ENCODE data around the gene EHMT2.
"Not testable (repeated sequence)": the region's sequence is repeated elsewhere in the genome, so short reads cannot be mapped to it uniquely, and the experiment has no call there.

EHMT2 gene

GRCh38 chr6:31869343-31869742, 28.2 kb downstream of the EHMT2 start:
- DNase-seq: no peak

- DNase-seq: not testable (repeated sequence)
Measured at GRCh38 chr6:31868658-31868971, 28.9 kb downstream of the EHMT2 start.

- no peak for DNase-seq
Measured at GRCh38 chr6:31865205-31866118, 32.0 kb downstream of the EHMT2 start.

- DNase-seq: no peak
Measured at GRCh38 chr6:31864818-31865204, 32.7 kb downstream of the EHMT2 start.

- DNase-seq: not testable (repeated sequence)
Measured at GRCh38 chr6:31864123-31864562, 33.4 kb downstream of the EHMT2 start.

- peak; percentile 100 for DNase-seq
Measured at GRCh38 chr6:31862344-31863235, 34.9 kb downstream of the EHMT2 start, which contains the start of gene NEU1. TSS of gene NEU1 (minus strand) at chr6:31862821. CDS start at chr6:31862776, 45 bp downstream.

- DNase-seq: no peak
Measured at GRCh38 chr6:31861919-31862343, 35.6 kb downstream of the EHMT2 start.

- no peak for DNase-seq
Measured at GRCh38 chr6:31861150-31861549, 36.3 kb downstream of the EHMT2 start.

- DNase-seq: no peak
Measured at GRCh38 chr6:31860349-31860748, 37.1 kb downstream of the EHMT2 start.

GRCh38 chr6:31859923-31860322, 37.6 kb downstream of the EHMT2 start:
- no peak for DNase-seq

GRCh38 chr6:31858707-31859106, 38.8 kb downstream of the EHMT2 start:
- no peak for DNase-seq

- not testable (repeated sequence) for DNase-seq
Measured at GRCh38 chr6:31857774-31858173, 39.7 kb downstream of the EHMT2 start.

- not testable (repeated sequence) for DNase-seq
Measured at GRCh38 chr6:31851980-31852718, 45.3 kb downstream of the EHMT2 start.

- no peak for DNase-seq
Measured at GRCh38 chr6:31851485-31851832, 46.0 kb downstream of the EHMT2 start.

- DNase-seq: no peak
Measured at GRCh38 chr6:31850765-31851484, 46.6 kb downstream of the EHMT2 start.

GRCh38 chr6:31847276-31847978, 50.1 kb downstream of the EHMT2 start:
- no peak for DNase-seq

- no peak for DNase-seq
Measured at GRCh38 chr6:31844507-31844906, 53.0 kb downstream of the EHMT2 start.

GRCh38 chr6:31842053-31842452, 55.4 kb downstream of the EHMT2 start:
- no peak for DNase-seq

- DNase-seq: not testable (repeated sequence)
Measured at GRCh38 chr6:31839779-31840126, 57.7 kb downstream of the EHMT2 start.

- DNase-seq: no peak
Measured at GRCh38 chr6:31838968-31839367, 58.5 kb downstream of the EHMT2 start.

GRCh38 chr6:31838114-31838553, 59.4 kb downstream of the EHMT2 start:
- DNase-seq: not testable (repeated sequence)

All from femur (tissue), 1 donor.